ENCODE measurements around the gene LPO. TPM values are rescaled to one million over a fixed set of nuclear protein-coding genes. Genes with fewer than 3 reads are reported as not detected.

The LPO gene
- total and polyA plus RNA-seq, 10 of the 15 experiments (the other 5 are each of a cell fraction or from before 2014, with no cell fraction given), result 0.03 to 0.11 (median 0.06) TPM; not detected in 7

DNA sequence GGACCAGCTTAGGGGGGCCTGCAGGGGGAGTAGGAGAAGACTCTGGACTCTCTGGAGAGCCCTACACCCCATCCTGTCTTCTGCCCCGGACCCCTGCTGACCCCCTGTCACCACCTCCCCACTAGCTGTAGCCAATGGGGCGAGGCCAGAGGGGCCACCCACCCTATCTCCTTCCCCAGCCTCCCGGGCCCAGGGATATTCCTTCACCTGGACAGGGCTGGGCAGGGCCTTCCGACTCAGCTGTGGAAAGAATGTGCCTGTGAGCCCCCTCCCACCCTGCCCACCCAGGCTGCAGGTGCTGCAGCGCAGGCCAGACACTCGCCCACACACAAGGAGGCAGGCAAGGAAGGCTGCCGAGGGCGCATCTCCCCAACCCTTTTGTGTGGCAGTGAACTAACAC, 67.2 kb downstream of the LPO start:
- in situ Hi-C loops (cut with MboI) (no loop called here), intact Hi-C loops (cut with micrococcal nuclease; ENCODE audit: unreplicated experiment) (no loop called here)
- Histone ChIP-seq H3K36me3 (ENCODE audit: control insufficient read depth in 2 of 2, insufficient read depth in 2 of 2, low read length in 1 of 2) (0 out of 4 replicates have a peak, but pooled peaks cover 0 to 1% of the 10 kb centered on the region in 2 experiments), H3K9ac (ENCODE audit: control insufficient read depth, insufficient read depth, low read length) (no peak overlapping the region), H3K9me3 (replicated peaks; ENCODE audit: control insufficient read depth, insufficient read depth, low read length) (no peaks in the 10 kb centered on the region), H3K27me3 (replicated peaks in 1 of 2; ENCODE audit: control insufficient read depth in 2 of 2, insufficient read depth in 2 of 2, low read length in 1 of 2) (no peaks in the 10 kb centered on the region; a peak in 1 of 4 replicates), H3K79me2 (ENCODE audit: control insufficient read depth, insufficient read depth, low read length) (no peaks in the 10 kb centered on the region), H3K4me2 (ENCODE audit: control insufficient read depth, insufficient read depth) (no peak overlapping the region), H3K4me3 (no peak overlapping the region), H2AFZ (ENCODE audit: control insufficient read depth, low read depth, low read length) (no peak overlapping the region), H3K27ac (ENCODE audit: control insufficient read depth, insufficient read depth) (no peak overlapping the region), H4K20me1 (ENCODE audit: control insufficient read depth, insufficient read depth) (no peaks in the 10 kb centered on the region), H3K4me1 (ENCODE audit: control insufficient read depth, insufficient read depth, low read length) (no peaks in the 10 kb centered on the region)
- ChIA-PET CTCF (interaction anchor here (0.6 to 7.1 kb wide), 11 partner anchors 10 to 142 kb away, joined by 3 to 56 read pairs (median 9); no protein-coding TSS in a partner anchor), RAD21 (ENCODE audit: unreplicated experiment) (interaction anchor here (1.2 to 3.0 kb wide), 3 partner anchors 12 to 39 kb away, joined by 3 to 27 read pairs (median 12); no protein-coding TSS in a partner anchor), SMC1A (ENCODE audit: uncharacterized antibody, unreplicated experiment) (interaction anchor here (1.2 to 2.8 kb wide), 3 partner anchors 12 to 143 kb away, joined by 3 to 13 read pairs (median 11); no protein-coding TSS in a partner anchor), POLR2A (interaction anchor here (0.7 kb wide), 1 partner anchor 12 kb away, joined by 3 read pairs; no protein-coding TSS in a partner anchor)
- WGBS (ENCODE audit: insufficient coverage, insufficient replicate concordance, low lambda C conversion rate, missing lambda C conversion rate), result 43% methylated on average over 8 of the region's 8 CpGs
- ATAC-seq, result no peak
- no peak for DNase-seq (ENCODE audit: low read depth, low spot score)
- BruUV-seq (replicated peaks), result no TSS peak
- FAIRE-seq, result no peak
- TF ChIP-seq RB1 (IDR thresholded peaks at IDR 0.05; ENCODE audit: borderline replicate concordance) (no peak), HDAC2 (IDR thresholded peaks at IDR 0.05) (no peak), POU2F2 (IDR thresholded peaks at IDR 0.05; ENCODE audit: borderline replicate concordance, low read depth, low read length) (no peak), ZNF217 (IDR thresholded peaks at IDR 0.05) (no peak), KDM1A (IDR thresholded peaks at IDR 0.05; ENCODE audit: borderline replicate concordance) (no peak), ETV6 (conservative IDR thresholded peaks at IDR 0.05 in 1 of 2, IDR thresholded peaks at IDR 0.05 in 1 of 2; ENCODE audit: borderline replicate concordance in 1 of 2, low read depth in 1 of 2) (no peak), JUND (IDR thresholded peaks at IDR 0.05; ENCODE audit: low read depth, low read length) (no peak), RFX5 (IDR thresholded peaks at IDR 0.05; ENCODE audit: low read depth, low read length) (no peak), ZBTB40 (IDR thresholded peaks at IDR 0.05; ENCODE audit: borderline replicate concordance) (no peak), HSF1 (IDR thresholded peaks at IDR 0.05; ENCODE audit: low read depth, low read length) (no peak), NBN (IDR thresholded peaks at IDR 0.05) (no peak), SREBF1 (IDR thresholded peaks at IDR 0.05; ENCODE audit: low read length) (no peak), ZNF24 (IDR thresholded peaks at IDR 0.05) (no peak)
- TF ChIP-seq, protein P1, sequence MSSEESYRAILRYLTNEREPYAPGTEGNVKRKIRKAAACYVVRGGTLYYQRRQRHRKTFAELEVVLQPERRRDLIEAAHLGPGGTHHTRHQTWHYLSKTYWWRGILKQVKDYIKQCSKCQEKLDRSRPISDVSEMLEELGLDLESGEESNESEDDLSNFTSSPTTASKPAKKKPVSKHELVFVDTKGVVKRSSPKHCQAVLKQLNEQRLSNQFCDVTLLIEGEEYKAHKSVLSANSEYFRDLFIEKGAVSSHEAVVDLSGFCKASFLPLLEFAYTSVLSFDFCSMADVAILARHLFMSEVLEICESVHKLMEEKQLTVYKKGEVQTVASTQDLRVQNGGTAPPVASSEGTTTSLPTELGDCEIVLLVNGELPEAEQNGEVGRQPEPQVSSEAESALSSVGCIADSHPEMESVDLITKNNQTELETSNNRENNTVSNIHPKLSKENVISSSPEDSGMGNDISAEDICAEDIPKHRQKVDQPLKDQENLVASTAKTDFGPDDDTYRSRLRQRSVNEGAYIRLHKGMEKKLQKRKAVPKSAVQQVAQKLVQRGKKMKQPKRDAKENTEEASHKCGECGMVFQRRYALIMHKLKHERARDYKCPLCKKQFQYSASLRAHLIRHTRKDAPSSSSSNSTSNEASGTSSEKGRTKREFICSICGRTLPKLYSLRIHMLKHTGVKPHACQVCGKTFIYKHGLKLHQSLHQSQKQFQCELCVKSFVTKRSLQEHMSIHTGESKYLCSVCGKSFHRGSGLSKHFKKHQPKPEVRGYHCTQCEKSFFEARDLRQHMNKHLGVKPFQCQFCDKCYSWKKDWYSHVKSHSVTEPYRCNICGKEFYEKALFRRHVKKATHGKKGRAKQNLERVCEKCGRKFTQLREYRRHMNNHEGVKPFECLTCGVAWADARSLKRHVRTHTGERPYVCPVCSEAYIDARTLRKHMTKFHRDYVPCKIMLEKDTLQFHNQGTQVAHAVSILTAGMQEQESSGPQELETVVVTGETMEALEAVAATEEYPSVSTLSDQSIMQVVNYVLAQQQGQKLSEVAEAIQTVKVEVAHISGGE (CRISPR knock-in tag; IDR thresholded peaks at IDR 0.05), result no peak
- TF ChIP-seq, protein P2, sequence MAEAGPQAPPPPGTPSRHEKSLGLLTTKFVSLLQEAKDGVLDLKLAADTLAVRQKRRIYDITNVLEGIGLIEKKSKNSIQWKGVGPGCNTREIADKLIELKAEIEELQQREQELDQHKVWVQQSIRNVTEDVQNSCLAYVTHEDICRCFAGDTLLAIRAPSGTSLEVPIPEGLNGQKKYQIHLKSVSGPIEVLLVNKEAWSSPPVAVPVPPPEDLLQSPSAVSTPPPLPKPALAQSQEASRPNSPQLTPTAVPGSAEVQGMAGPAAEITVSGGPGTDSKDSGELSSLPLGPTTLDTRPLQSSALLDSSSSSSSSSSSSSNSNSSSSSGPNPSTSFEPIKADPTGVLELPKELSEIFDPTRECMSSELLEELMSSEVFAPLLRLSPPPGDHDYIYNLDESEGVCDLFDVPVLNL (IDR thresholded peaks at IDR 0.05; ENCODE audit: low read depth, low read length), result no peak

Data from GM12878 (cell line).